ENCODE measurements around the gene CUEDC1.

CUEDC1 gene

GRCh38 chr17:57980522-57980921 is 25.3 kb upstream of the CUEDC1 start:
- H2AK5ac ChIP-seq (ENCODE audit: low read depth, low read length) = no peak overlapping the region
- no peaks in the 10 kb centered on the region for H3K27me3 ChIP-seq (ENCODE audit: control insufficient read depth in 3 of 3, insufficient read depth in 3 of 3, low read depth in 1 of 3, low read length in 3 of 3)
- H3K14ac ChIP-seq (ENCODE audit: low read length) = no peak overlapping the region
- H2AFZ ChIP-seq (ENCODE audit: low read length) = no peak overlapping the region
- H4K8ac ChIP-seq (ENCODE audit: low read depth, low read length) = no peak overlapping the region
- no peak overlapping the region for H3K18ac ChIP-seq (ENCODE audit: low read length)
- no peak overlapping the region for H2BK12ac ChIP-seq (ENCODE audit: low read length)
- no peak overlapping the region for H2BK15ac ChIP-seq (ENCODE audit: low read length)
- whole genome bisulfite sequencing, 2 donors (ENCODE audit: extremely low coverage in 2 of 2, insufficient read length in 2 of 2, insufficient replicate concordance in 1 of 2) = no CpG with 5 or more reads among the region's 4 CpGs
- H2BK120ac ChIP-seq (ENCODE audit: low read depth, low read length) = no peak overlapping the region
- no peak overlapping the region for H3K4me2 ChIP-seq (ENCODE audit: insufficient read depth, low read length, poor library complexity, severe bottlenecking)
- no peak for DNase-seq (ENCODE audit: low spot score)
- no peak overlapping the region for H3K27ac ChIP-seq (replicated peaks; ENCODE audit: low read length)
- H3K36me3 ChIP-seq (replicated peaks in 1 of 2; ENCODE audit: control insufficient read depth in 2 of 2, insufficient read depth in 2 of 2, low read length in 2 of 2) = peaks cover 26 to 96% of the 10 kb centered on the region in 2 donors
- no peak overlapping the region for H2BK5ac ChIP-seq (ENCODE audit: low read length)
- H3K4me1 ChIP-seq (ENCODE audit: control insufficient read depth in 2 of 2, insufficient read depth in 1 of 2, low read depth in 1 of 2, low read length in 2 of 2) = peaks cover 15 to 37% of the 10 kb centered on the region in 2 donors
- no peak overlapping the region for H3K23ac ChIP-seq (ENCODE audit: low read depth, low read length, poor library complexity)
- no peak overlapping the region for H3K4me3 ChIP-seq (ENCODE audit: low read length in 2 of 2)
- H3K4ac ChIP-seq (ENCODE audit: low read length) = no peak overlapping the region
- H3K9me3 ChIP-seq (replicated peaks in 1 of 2; ENCODE audit: control insufficient read depth in 2 of 2, insufficient read depth in 1 of 2, low read depth in 1 of 2, low read length in 2 of 2) = no peaks in the 10 kb centered on the region
- no peak overlapping the region for H3K9ac ChIP-seq (ENCODE audit: low read depth, low read length, poor library complexity)
- peaks cover 3% of the 10 kb centered on the region for H3K79me1 ChIP-seq (ENCODE audit: low read depth, low read length)
- H4K91ac ChIP-seq (ENCODE audit: low read depth, low read length, poor library complexity) = no peak overlapping the region

- Histone ChIP-seq H2BK120ac (ENCODE audit: low read depth, low read length) (no peak overlapping the region), H3K9me3 (replicated peaks in 1 of 2; ENCODE audit: control insufficient read depth in 2 of 2, insufficient read depth in 1 of 2, low read depth in 1 of 2, low read length in 2 of 2) (no peaks in the 10 kb centered on the region), H4K8ac (ENCODE audit: low read depth, low read length) (no peak overlapping the region), H4K91ac (ENCODE audit: low read depth, low read length, poor library complexity) (no peak overlapping the region), H3K18ac (ENCODE audit: low read length) (no peak overlapping the region), H3K23ac (ENCODE audit: low read depth, low read length, poor library complexity) (no peak overlapping the region), H3K27ac (replicated peaks; ENCODE audit: low read length) (no peak overlapping the region), H3K4me1 (ENCODE audit: control insufficient read depth in 2 of 2, insufficient read depth in 1 of 2, low read depth in 1 of 2, low read length in 2 of 2) (peaks cover 9 to 24% of the 10 kb centered on the region in 2 donors), H2BK15ac (ENCODE audit: low read length) (no peak overlapping the region), H3K79me1 (ENCODE audit: low read depth, low read length) (peaks cover 3% of the 10 kb centered on the region), H2AK5ac (ENCODE audit: low read depth, low read length) (no peak overlapping the region), H3K4ac (ENCODE audit: low read length) (no peak overlapping the region), H2AFZ (ENCODE audit: low read length) (no peak overlapping the region), H3K27me3 (ENCODE audit: control insufficient read depth in 3 of 3, insufficient read depth in 3 of 3, low read depth in 1 of 3, low read length in 3 of 3) (no peaks in the 10 kb centered on the region), H3K4me3 (ENCODE audit: low read length in 2 of 2) (no peak overlapping the region), H3K14ac (ENCODE audit: low read length) (no peak overlapping the region), H2BK12ac (ENCODE audit: low read length) (no peak overlapping the region), H3K36me3 (replicated peaks in 1 of 2; ENCODE audit: control insufficient read depth in 2 of 2, insufficient read depth in 2 of 2, low read length in 2 of 2) (peaks cover 34 to 99% of the 10 kb centered on the region in 2 donors), H2BK5ac (ENCODE audit: low read length) (no peak overlapping the region), H3K4me2 (ENCODE audit: insufficient read depth, low read length, poor library complexity, severe bottlenecking) (no peak overlapping the region), H3K9ac (ENCODE audit: low read depth, low read length, poor library complexity) (no peak overlapping the region)
- WGBS, 2 donors (ENCODE audit: extremely low coverage in 2 of 2, insufficient read length in 2 of 2, insufficient replicate concordance in 1 of 2) = no CpG with 5 or more reads among the region's 1 CpG
- no peak for DNase-seq (ENCODE audit: low spot score)
Observed at GRCh38 chr17:57979076-57979475, 23.9 kb upstream of the CUEDC1 start.

- no peak overlapping the region for H3K4ac ChIP-seq (ENCODE audit: low read length)
- no peak overlapping the region for H3K4me2 ChIP-seq (ENCODE audit: insufficient read depth, low read length, poor library complexity, severe bottlenecking)
- H3K23ac ChIP-seq (ENCODE audit: low read depth, low read length, poor library complexity) = no peak overlapping the region
- H3K79me1 ChIP-seq (ENCODE audit: low read depth, low read length) = peaks cover 3% of the 10 kb centered on the region
- no peaks in the 10 kb centered on the region for H3K27me3 ChIP-seq (ENCODE audit: control insufficient read depth in 3 of 3, insufficient read depth in 3 of 3, low read depth in 1 of 3, low read length in 3 of 3)
- no peak overlapping the region for H2BK120ac ChIP-seq (ENCODE audit: low read depth, low read length)
- no peak overlapping the region for H2BK15ac ChIP-seq (ENCODE audit: low read length)
- peaks cover 34 to 100% of the 10 kb centered on the region in 2 donors for H3K36me3 ChIP-seq (replicated peaks in 1 of 2; ENCODE audit: control insufficient read depth in 2 of 2, insufficient read depth in 2 of 2, low read length in 2 of 2)
- no peaks in the 10 kb centered on the region for H3K9me3 ChIP-seq (replicated peaks in 1 of 2; ENCODE audit: control insufficient read depth in 2 of 2, insufficient read depth in 1 of 2, low read depth in 1 of 2, low read length in 2 of 2)
- no peak overlapping the region for H3K9ac ChIP-seq (ENCODE audit: low read depth, low read length, poor library complexity)
- H3K14ac ChIP-seq (ENCODE audit: low read length) = no peak overlapping the region
- no CpG with 5 or more reads among the region's 3 CpGs for WGBS, 2 donors (ENCODE audit: extremely low coverage in 2 of 2, insufficient read length in 2 of 2, insufficient replicate concordance in 1 of 2)
- no peak overlapping the region for H2AFZ ChIP-seq (ENCODE audit: low read length)
- no peak overlapping the region for H3K27ac ChIP-seq (replicated peaks; ENCODE audit: low read length)
- H2AK5ac ChIP-seq (ENCODE audit: low read depth, low read length) = no peak overlapping the region
- no peak overlapping the region for H4K8ac ChIP-seq (ENCODE audit: low read depth, low read length)
- H3K18ac ChIP-seq (ENCODE audit: low read length) = no peak overlapping the region
- peaks cover 0 to 2% of the 10 kb centered on the region in 2 donors for H3K4me1 ChIP-seq (ENCODE audit: control insufficient read depth in 2 of 2, insufficient read depth in 1 of 2, low read depth in 1 of 2, low read length in 2 of 2)
- DNase-seq (ENCODE audit: low spot score) = no peak
- no peak overlapping the region for H2BK5ac ChIP-seq (ENCODE audit: low read length)
- H3K4me3 ChIP-seq (ENCODE audit: low read length in 2 of 2) = no peak overlapping the region
- H2BK12ac ChIP-seq (ENCODE audit: low read length) = no peak overlapping the region
- no peak overlapping the region for H4K91ac ChIP-seq (ENCODE audit: low read depth, low read length, poor library complexity)
Observed at GRCh38 chr17:57976594-57976993, 21.4 kb upstream of the CUEDC1 start.

GRCh38 chr17:57975044-57975443 is 19.8 kb upstream of the CUEDC1 start:
- H3K14ac ChIP-seq (ENCODE audit: low read length) = no peak overlapping the region
- H2AK5ac ChIP-seq (ENCODE audit: low read depth, low read length) = no peak overlapping the region
- no peaks in the 10 kb centered on the region for H3K4me1 ChIP-seq (ENCODE audit: control insufficient read depth in 2 of 2, insufficient read depth in 1 of 2, low read depth in 1 of 2, low read length in 2 of 2)
- peaks cover 3% of the 10 kb centered on the region for H3K79me1 ChIP-seq (ENCODE audit: low read depth, low read length)
- WGBS, 2 donors (ENCODE audit: extremely low coverage in 2 of 2, insufficient read length in 2 of 2, insufficient replicate concordance in 1 of 2) = no CpG with 5 or more reads among the region's 1 CpG
- no peak overlapping the region for H2BK5ac ChIP-seq (ENCODE audit: low read length)
- DNase-seq (ENCODE audit: low spot score) = no peak
- H3K4ac ChIP-seq (ENCODE audit: low read length) = no peak overlapping the region
- H2BK15ac ChIP-seq (ENCODE audit: low read length) = no peak overlapping the region
- H3K4me2 ChIP-seq (ENCODE audit: insufficient read depth, low read length, poor library complexity, severe bottlenecking) = no peak overlapping the region
- H3K9ac ChIP-seq (ENCODE audit: low read depth, low read length, poor library complexity) = no peak overlapping the region
- H2AFZ ChIP-seq (ENCODE audit: low read length) = no peak overlapping the region
- no peaks in the 10 kb centered on the region for H3K27me3 ChIP-seq (ENCODE audit: control insufficient read depth in 3 of 3, insufficient read depth in 3 of 3, low read depth in 1 of 3, low read length in 3 of 3)
- no peak overlapping the region for H3K4me3 ChIP-seq (ENCODE audit: low read length in 2 of 2)
- no peak overlapping the region for H2BK12ac ChIP-seq (ENCODE audit: low read length)
- no peaks in the 10 kb centered on the region for H3K9me3 ChIP-seq (replicated peaks in 1 of 2; ENCODE audit: control insufficient read depth in 2 of 2, insufficient read depth in 1 of 2, low read depth in 1 of 2, low read length in 2 of 2)
- no peak overlapping the region for H4K8ac ChIP-seq (ENCODE audit: low read depth, low read length)
- no peak overlapping the region for H3K18ac ChIP-seq (ENCODE audit: low read length)
- no peak overlapping the region for H3K27ac ChIP-seq (replicated peaks; ENCODE audit: low read length)
- H3K23ac ChIP-seq (ENCODE audit: low read depth, low read length, poor library complexity) = no peak overlapping the region
- peaks cover 32 to 93% of the 10 kb centered on the region in 2 donors for H3K36me3 ChIP-seq (replicated peaks in 1 of 2; ENCODE audit: control insufficient read depth in 2 of 2, insufficient read depth in 2 of 2, low read length in 2 of 2)
- no peak overlapping the region for H2BK120ac ChIP-seq (ENCODE audit: low read depth, low read length)
- no peak overlapping the region for H4K91ac ChIP-seq (ENCODE audit: low read depth, low read length, poor library complexity)
